LNCaP clone FGC (cell line): ENCODE results near the gene SYPL1.

Experiments used
- DNase-seq: peaks from one replicate; pipeline ENCODE4 v3.0.0-alpha.2; 2011; ENCODE audit warnings: low read depth
- H3K4me3 ChIP-seq: 2 replicates; pipeline ENCODE4 v1.5.1; 2011; ENCODE audit warnings: mild to moderate bottlenecking, low read depth, low read length, control low read depth
- TF ChIP-seq, protein P1 (sequence below): IDR thresholded peaks from 2 replicates; pipeline ENCODE4 v1.5.1; 2012; ENCODE audit warnings: mild to moderate bottlenecking; ENCODE audit not compliant: control insufficient read depth, insufficient read depth; ENCODE audit errors: extremely low read depth

SYPL1 gene

DNA sequence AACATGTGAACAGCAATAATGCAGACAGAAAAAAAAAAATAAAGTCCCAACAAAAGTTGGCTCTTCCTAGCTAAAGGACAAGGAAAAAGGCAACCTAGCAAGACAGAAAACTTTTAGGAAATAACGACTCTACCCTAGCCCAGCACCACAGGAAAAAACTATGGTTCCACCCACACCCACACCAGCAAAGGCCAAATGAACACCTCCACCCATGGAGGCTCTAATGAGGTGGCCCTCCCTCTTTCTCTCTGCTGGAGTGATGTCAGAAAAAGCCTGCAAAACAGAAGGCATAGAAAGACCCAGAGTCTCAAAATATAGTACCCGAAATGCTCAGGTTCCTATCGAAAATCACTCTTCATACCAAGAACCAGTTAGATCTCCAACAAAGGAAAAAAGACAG lies 28.4 kb downstream of the SYPL1 start:
- no peak for DNase-seq
- TF ChIP-seq, protein P1, sequence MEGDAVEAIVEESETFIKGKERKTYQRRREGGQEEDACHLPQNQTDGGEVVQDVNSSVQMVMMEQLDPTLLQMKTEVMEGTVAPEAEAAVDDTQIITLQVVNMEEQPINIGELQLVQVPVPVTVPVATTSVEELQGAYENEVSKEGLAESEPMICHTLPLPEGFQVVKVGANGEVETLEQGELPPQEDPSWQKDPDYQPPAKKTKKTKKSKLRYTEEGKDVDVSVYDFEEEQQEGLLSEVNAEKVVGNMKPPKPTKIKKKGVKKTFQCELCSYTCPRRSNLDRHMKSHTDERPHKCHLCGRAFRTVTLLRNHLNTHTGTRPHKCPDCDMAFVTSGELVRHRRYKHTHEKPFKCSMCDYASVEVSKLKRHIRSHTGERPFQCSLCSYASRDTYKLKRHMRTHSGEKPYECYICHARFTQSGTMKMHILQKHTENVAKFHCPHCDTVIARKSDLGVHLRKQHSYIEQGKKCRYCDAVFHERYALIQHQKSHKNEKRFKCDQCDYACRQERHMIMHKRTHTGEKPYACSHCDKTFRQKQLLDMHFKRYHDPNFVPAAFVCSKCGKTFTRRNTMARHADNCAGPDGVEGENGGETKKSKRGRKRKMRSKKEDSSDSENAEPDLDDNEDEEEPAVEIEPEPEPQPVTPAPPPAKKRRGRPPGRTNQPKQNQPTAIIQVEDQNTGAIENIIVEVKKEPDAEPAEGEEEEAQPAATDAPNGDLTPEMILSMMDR = no peak
- H3K4me3 ChIP-seq = no peak overlapping the region

DNA sequence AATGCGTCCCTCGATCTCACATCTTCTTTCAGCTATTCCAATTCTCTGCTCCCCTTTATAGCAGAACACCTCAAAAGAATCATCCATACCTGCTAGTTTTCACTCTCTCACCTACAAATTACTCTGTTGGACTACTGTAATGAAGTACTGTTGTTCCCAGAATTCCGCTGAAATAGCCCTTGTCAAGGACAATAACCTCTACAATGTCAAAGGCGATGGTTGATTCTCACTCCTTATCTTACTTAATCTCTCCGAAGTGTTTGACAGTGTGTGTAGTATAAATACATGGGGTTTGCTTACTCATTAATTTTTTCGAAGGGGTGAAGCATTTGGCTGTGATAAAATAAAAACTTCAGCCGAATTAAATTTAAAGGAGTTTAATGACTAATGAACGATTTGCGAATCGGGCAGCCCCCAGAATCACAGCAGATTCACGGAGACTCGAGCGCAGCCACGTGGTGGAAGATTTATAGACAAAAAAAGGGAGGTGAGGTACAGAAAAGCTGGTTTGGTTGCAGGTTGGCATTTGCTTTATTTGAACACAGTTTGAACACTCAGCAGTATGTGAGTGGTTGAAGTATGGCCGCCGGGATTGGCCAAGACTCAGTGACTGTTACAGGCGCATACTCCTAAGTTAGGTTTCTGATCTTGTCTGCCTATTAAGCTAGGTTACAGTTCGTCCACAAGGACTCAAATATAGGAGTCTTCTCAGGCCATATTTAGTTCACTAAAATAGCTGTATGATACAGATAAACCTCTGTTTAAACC lies 29.8 kb downstream of the SYPL1 start:
- TF ChIP-seq, protein P1 = no peak
- H3K4me3 ChIP-seq = no peak overlapping the region
- no peak for DNase-seq

DNA sequence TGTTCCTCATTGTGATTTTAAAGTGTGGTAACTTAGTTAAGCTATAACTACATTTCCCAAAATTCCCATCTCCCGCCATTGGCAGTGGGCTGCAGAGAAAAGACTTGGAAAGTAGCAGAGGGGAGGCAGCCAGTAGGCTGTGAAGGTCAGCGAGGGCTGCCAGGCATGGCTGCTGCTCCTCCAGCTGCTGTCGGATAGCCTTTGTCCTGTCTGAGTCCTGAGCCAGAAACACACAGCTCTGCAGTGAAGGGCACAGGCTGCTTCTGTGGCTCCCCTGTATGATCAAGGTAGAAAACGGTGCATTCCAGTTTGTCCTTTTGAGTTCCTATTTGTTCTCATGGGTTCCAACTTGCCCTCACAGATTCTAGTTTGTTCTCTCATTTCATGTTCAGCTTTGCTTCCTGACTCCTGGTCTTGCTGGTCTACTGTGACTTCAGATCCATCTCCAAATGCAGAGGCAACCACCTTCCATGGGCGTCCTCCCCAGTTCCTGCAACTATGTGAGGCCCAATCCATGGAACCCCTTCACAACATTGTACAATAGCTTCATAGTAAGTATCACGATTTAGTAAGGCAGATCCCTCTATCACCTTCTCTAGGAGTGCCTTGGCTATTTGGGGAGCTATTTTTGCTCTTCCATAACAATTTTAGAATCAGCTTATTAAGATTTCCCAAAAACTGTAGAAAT lies 31.7 kb downstream of the SYPL1 start:
- TF ChIP-seq, protein P1 = no peak
- DNase-seq = no peak
- H3K4me3 ChIP-seq = no peak overlapping the region

DNA sequence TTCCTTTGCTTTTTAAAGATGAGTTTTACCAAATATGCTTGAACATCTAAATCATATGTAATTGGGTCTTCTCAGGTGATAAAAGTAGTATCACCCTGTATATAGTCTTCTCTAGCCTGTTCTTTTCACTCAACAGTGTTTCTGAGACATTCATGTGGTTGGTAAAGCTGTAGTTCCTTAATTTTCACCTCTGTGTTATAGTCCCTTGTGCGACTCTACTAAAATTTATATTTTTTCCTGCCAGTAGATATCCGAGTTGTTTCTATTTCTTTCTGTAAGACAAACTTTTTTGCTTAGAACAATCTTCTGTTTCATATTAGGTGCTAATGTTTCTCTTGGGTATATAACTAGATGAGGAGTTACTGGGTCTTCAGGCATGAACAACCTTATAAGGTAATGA lies 35.6 kb downstream of the SYPL1 start:
- TF ChIP-seq, protein P1 = no peak
- no peak for DNase-seq
- H3K4me3 ChIP-seq = no peak overlapping the region

DNA sequence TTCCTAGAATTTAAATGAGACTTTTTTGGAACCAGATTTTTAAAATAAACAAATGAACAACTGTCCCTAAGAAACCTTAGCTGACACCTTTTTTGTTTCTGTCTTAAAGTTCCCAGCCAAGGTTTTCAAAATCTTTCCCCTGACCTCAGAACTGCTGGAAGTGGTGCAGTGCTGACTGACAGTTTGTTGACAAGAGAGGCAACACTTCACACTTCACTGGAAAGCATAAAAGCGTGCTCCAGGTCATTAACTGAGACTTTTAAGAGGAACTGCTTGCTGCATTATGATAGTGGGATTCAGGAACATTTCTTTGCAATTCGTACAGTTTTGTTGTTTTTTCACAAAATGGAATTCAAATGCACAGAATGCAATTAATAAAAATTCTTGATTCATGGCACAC lies 36.2 kb downstream of the SYPL1 start:
- DNase-seq = no peak
- no peak overlapping the region for H3K4me3 ChIP-seq
- TF ChIP-seq, protein P1 = no peak

DNA sequence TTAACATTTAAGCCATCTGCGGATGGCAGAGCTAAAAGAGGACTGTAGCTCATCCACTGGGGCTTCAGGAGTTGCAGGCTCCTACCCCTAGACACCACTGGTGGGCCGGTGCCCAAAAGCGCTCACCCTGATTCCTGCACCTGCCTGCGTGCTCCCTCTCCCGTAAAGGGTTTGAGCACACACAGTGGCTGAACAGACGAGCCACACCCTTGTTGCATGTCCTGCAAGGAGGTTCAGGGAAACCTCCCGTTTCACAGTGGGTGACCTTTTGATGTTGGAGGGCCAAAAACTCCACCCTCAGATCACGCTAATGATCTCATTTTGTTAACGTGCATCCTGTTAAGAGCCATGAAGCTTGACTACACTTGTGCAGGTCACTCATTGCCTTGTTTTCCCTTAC lies 37.9 kb downstream of the SYPL1 start:
- DNase-seq = no peak
- TF ChIP-seq, protein P1 = no peak
- H3K4me3 ChIP-seq = no peak overlapping the region
